Lung microvascular endothelial cell (primary cell): ENCODE results near the gene CTCF. TPM values are rescaled to one million over a fixed set of nuclear protein-coding genes. Genes with fewer than 3 reads are reported as not detected.

Experiments
- DNase-seq, 2 donors: peaks; one replicate each; pipeline versions ENCODE4 v3.0.0 to v3.0.0-alpha.2; 2010; ENCODE audit warnings: low read depth in 2 of 2
- total RNA-seq: library from RNA; depleted of rRNA; stranded (reverse); fragments of >200 nt; gene quantifications from 2 replicates; pipeline ENCODE4 v1.2.1, GENCODE V29; 2014

CTCF gene
- total RNA-seq, 1 donor from 2014 or later = 24.8 TPM

DNA sequence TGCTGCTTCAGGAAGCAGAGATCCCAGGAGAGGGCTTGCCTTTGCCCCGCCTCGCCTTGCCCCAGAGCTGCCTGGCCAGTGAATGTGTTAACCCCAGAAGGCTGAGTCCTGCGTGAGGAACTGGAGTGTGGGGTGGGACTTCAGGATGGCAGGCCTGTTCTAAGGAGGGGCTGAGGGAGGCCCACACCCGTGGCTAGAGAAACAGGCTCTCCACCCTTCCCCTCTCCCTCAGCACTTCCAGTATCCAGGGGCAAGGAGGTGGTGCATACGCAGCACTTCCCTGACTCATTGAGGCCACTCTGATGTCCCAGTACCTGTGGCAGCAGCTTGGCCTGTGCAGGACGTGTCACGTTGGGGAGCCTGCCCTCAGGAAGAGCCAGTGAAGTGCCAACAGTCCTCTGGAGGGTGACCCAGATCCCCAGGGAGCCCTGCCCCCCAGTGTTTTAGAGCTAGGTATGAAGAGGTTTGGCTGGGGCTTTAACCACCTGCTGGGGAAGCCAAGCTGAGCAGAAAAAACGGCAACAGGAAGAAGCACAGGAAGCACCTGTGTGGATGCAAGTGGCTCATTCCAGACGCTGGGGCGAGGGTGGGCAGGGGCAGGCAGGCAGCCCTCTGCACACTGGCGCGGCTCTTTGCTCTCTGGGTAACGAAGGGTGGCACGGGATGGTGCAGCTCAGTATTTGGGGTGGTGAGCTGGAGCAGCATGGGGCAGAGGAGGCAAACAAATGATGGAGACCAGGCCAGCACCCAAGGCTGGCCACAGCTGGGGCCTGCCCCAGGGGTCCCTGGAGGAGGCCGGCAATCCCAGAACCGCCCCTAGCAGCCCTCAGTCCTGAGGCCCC is 14.7 kb upstream of the CTCF start:
- peak; percentile 67 to 88 for DNase-seq

DNA sequence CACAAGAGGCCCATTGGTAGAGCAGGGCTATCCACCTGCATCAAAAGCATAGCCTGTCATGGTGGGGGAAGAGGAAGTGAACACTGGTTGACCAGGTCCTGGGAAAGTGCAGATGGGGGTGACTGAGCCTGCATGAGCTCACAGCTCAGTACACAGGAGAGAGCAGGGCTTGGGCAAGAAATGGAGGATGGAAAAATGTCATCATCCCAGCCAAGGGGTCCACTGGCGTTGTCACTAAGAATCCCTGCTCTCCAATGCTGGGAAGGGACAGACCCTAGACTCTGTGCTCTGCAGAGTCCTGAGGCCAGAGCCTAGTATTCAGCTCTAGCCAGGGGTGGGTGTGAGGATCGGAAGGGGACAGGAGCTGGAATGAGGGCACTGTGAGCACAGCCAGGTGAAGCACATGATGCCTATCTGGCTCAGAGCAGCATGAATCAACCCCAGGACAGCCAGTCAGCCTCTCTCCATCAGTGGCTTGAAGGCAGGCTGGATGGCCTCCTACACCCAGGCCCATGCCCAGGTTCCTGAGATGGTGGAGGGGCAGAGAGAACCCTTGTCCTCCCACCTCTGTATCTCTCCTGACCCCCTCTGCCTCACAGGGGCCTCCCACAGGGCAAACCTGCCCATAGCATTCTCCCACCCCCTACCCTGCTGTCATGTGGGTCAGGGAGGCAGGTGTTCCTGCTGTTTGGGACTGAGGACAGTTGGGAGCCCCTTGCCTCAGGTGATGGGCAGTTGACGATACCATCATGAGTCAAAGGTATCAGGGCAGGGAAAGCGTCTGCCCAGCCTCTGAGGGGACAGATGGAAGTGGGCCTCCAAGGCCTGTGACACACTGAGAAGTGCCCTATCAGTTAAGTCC is 13.8 kb upstream of the CTCF start:
- DNase-seq = peak; percentile 60 to 87

DNA sequence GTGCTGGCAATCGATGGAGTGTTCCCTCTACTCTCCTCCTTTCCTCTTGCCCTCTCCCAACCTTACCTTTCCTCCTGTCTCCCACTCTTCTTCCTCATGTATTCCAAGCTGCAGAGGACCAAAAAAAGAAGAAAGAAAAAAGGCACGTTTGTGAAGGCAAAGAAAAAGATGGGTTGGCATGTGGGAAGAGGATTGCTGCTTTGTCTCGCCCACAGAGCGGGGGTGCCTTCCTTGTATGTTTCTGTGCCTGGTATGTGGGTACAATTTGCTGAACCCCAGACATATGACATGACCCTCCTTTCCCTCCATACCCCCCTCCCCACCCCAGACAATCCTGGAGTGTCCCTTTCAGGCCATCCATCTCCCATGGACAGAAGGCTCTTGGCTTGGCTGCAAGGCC is 13.1 kb upstream of the CTCF start:
- no peak for DNase-seq

DNA sequence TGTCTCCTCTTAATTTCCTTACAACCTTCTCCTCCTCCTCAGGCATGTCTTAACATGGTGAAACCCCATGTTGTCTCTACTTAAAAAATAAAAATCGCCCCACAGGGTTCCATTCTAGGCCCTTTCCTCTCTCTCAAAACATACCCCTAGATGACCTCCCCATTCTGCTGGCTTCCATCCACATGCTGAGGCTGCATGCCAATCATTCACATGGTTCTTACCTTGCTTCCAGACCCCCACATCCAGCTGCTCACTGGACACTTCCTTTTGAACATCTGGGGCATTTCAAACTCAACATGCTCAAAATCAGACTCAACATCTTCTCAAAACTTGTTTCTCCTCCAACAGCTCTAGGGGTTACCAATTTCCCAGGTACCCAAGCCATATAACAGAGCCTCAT is 12.4 kb upstream of the CTCF start:
- DNase-seq = no peak

DNA sequence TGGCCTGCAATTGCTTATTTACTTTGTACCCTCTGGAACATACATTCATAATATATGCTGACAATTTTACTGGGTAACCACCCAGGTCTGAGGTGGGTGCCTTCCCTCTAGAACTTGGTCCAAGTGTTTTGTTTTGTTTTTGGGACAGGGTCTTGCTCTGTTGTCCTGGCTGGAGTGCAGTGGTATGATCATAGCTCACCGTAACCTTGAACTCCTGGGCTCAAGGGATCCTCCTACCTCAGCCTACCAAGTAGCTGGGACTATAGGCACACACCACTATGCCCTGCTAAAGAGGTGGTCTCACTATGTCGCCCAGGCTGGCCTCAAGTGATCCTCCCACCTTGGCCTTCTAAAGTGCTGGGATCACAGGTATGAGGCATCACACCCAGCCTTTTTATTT is 11.2 kb upstream of the CTCF start:
- no peak for DNase-seq

DNA sequence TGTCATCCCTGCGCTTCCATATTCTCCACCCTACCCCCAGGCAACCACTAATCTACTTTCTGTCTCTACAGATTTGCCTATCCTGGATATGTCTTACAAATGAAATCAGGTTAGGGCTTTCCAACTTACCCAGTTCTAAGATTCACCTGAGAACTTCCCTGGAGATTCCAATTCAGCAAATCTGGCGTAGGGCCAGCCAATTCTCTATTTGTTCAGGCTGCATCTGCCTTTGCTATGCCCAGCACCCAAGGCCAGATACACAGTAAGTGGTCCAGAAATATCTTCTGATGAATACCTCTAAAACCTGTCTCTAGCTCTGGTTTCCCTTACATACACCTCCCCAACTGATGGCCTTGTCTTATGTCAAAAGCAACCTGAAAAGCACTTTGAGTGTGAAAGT is 10.4 kb upstream of the CTCF start:
- no peak for DNase-seq

DNA sequence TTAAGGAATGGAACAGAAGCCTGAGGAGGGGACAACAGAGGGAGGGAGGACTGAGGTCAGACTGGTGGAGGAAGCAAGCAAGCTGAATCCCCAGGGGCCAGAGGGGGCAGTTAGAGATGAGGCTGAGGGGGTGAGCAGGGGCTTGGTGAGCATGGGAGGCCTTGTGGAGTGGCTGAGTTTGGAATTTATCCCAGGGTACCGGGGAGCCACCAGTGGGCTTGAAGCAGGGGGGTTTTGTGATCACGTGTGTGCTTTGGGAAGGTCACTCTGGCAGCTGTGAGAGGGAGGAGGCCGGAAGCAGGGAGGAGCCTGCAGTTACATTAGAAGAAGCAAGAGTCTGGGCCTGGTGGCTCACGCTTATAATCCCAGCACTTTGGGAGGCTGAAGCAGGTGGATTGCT is 9.8 kb upstream of the CTCF start:
- no peak for DNase-seq

DNA sequence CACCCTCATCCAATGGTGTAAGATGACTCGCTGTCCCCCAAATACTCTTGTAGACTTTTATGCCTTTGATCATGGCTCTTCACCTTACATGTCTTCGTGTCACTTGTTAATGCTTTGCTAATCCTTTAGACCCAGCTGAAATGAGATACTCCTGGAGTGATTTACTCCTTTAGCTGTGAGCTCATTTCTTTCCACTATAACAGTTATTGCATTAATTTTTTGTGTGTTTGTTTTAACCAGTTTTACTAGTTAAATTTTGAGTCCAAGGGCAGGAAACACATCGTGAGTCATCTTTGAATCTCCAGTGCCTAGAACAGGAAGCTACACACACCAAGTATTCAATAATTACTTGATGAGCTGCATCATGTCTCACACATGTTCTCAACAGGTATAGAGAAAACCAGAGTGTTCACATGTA is 6.5 kb upstream of the CTCF start:
- peak in 1 of 2 donors; percentile 82 for DNase-seq

DNA sequence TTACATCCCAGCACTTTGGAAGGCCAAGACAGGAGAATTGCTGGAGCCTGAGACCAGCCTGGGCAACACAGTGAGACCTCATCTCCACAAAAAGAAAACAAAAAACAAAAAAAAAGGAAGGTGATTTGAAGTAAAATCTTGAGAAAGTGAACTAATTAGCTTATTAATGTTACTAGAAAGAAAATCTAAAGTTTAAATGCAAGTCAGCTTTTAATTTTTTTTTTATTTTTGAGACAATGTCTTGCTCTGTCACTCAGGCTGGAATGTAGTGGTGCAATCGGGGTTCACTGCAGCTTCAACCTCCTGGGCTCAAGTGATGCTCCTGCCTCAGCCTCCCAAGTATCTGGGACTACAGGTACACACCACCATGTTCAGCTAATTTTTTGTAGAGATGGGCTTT is 3.5 kb upstream of the CTCF start:
- no peak for DNase-seq

DNA sequence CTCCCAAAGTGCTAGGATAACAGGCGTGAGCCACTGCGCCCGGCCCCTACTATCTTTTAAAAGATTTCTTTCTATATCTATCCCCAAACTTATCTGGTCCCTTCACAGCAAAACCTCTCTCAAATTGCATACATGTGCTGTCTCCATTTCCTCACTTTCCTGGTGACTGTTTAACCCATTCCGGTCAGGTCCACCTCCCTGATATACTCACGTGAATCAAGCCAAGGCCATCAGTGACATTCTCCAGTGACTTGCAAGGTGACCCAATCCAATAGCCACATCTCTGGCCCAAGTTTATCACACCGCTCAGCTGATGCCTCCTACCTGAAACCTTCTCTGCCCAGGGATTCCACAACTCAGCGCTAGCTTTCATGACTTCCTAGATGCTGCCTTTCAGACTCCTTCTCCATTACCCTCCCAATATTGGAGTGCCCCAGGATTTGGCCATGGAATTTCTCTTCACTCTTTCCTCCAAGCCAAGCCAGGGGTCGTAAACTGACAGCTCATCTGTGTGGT is 1.4 kb upstream of the CTCF start:
- no peak for DNase-seq

DNA sequence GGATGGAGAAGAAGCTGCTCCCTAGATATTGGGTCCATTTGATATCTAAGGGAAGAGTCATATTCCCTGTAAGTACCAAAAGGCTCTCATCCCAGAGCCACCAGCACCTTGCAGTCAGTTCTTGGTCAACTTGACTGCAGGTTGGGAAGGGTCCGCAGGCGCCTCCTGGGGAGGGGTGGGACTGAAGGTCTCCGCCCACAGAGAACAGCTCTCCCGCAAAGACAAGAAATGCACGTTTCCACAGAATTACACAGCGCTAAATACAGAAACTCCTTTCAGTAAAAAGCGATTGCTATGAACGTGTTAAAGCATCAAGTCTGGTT is 864 bp upstream of the CTCF start:
- no peak for DNase-seq

DNA sequence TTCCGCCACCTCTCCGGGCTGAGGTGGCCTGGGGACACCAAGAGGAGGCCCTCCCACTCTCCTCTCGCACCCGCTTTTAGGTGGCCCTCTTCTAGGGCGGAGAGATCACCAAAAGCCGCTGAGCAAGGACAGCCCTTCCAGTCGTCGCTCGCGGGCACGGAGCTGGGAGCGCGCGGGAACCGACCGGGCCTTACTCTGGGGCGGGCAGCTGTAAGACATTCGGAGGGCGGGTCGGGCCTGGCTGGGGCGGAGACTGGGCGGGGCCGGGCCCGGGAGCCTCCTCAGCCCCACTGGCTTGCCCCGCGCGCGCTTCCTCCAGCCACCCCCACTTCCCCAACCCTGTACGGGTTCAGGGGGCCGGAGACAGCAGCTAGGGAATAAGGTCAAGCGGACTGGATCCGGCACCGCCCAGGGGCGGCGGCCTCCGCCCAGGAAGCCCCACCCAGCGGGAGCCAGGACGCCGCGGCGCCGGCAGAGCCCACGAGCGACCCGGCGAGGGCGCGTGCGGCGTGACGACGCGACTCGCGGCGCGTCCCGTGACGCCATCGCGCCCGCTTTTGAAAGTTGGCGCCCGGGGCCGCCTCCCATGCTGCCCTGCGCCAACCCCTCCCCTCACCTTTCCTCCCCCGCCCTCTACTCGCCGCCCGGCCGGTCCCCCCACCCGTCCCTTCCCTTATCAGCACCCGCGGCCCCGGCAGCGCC is 351 bp upstream of the CTCF start:
- DNase-seq = peak; percentile 98

DNA sequence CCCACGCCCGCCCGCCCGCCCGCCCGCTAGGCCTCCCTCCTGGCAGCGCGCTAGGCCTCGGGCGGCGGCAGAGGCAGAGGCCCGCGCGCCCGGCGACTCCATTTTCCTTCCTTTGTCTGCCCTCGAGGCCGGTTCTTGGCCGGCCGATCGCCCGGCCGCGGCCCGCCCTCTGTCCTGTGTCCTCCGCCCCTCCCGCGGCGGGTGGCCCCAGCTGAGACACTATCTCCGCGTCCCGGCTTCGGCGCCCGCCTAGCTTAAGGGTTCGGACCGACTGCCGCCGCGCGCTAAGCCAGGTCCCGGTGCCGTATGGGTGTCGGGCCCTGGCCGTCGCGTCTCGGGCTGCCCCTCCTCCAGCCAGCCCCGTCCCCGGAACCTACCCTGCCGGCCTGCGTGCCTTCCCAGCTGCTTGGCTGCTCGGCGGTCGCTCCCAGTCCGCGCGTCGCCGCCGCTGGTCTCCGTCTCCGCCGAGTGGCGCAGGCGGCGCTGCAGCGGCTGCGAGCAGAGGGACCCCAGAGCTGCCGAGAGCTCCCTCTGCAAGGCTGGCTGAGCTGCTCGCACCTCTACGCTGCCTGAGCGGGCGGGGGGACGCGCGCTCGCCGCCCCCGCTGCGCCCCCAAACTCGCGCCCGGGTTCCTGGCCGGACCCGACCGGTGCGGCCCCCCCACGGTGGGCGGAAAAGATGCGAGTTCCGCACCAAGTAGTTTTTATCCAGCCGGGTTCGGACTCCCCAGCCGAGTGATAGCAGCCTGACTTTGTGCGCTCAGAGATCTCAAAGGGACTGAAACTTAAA is 787 bp downstream of the CTCF start:
- DNase-seq = peak; percentile 71 to 73

DNA sequence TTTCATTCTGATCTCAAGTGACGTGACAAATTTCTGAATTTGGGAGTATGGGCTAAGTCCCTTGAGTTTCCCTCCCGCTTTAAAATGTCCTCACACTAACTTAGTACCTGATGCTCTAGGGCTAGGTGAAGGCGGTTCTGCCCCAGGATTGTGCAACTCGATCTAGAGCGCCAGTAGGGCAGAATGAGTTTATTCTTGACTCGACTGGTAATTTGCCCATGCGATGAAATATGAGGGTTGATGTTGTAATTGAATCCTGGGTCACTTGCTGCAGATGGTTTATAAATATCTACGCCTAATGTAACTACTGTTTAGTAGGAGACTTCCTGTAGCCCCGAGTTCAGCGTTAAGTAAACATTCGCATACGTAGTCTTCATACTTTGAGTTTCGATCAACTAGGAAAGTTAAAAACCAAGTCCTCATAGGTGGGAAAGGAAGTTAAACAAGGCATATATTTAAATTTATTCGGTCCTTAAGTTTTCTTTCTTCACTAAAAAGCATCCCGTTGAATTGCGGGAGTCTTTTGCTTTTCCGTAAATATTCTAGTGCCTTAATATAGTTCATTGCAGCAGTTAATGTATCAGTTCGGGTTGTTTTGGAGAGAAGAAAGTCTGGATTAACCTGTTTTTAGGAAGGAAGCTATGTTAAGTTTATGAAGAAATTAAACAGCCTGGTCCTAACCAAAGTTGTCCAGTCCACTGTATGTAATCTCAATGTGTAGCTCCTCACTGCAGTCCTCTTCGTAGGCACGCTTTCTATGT is 1.6 kb downstream of the CTCF start:
- DNase-seq = peak; percentile 42 to 64

DNA sequence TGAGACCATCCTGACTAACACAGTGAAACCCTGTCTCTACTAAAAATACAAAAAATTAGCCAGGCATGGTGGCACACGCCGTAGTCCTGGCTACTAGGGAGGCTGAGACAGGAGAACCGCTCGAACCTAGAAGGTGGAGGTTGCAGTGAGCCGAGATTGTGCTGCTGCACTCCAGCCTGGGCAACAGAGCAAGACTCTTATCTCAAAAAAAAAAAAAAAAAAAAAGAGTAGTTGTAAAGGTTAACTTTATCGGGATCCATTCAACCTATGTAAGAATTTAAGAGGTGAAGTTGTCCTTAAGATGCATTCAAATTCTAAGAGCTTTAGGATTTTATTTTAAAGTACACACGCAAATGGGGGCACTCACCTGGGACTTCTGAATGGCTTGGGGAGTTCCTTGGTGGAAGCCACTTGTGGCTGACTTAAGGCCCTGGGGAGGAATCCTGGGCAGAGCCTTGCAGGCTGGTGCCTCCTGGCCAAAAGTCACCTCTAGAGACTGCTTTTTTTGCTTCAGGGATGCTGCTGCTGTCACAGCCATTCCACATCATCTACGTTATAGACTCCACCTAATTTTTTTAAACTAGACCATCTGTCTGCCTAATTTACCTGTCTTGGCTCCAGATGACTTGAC is 3.3 kb downstream of the CTCF start:
- DNase-seq = no peak

DNA sequence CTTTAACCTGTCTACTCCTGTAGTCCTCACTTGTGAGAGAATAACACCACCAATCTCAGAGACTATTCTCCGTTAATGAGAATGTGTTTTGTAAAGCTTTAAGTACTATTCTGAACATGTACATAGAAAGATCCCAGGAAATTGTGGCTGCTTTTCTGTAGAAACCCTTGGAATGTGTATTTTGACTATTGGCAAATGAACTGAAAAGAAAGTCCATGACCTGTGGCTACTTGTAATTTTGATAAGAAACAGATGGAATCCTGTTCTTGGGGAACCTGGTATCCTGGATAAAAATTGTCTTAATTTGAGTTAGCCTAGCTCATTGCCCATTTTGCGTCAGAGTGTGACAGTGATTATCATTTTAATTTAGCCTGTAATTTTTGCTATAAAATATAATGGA is 9.1 kb downstream of the CTCF start:
- DNase-seq = no peak

DNA sequence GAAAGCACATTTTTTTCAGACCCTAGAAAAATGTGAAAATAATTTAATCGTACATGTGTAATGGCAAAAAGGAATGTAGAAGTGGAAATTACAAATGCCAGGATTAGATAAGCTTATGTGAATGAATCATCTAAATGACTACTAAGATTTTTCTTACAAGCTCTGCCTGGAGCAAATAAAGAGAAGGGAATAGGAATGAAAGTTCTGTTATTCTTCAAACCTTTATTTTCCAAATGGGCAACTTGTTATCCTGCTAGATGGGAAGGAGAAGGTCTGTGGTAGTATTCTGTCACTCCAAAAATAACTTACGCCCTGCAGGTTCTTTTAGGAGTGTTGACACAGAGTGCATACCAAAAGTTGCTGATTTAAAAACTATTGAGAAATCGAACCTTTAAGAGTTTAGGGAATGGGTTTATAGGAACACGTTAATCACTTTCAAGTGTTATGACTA is 9.7 kb downstream of the CTCF start:
- DNase-seq = no peak

DNA sequence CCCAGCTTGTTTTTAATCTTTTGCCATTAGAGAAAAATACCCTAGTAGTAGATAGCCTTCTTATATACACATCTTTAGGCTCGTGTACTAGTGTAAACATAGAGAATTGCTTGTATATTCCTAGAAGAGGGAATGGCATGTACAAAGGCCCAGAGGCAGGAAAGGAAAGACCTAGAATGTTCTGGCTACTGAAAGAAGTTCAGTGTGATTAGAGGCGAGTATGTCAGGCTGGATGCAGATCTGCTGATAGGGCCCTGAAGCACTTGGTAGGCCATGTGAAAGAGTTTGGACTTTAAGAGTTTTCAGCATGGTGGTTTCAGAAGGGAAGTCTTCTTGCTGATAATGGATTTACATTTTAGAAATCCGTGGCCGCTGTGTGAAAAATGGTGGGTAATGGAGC is 17.4 kb downstream of the CTCF start:
- DNase-seq = no peak

DNA sequence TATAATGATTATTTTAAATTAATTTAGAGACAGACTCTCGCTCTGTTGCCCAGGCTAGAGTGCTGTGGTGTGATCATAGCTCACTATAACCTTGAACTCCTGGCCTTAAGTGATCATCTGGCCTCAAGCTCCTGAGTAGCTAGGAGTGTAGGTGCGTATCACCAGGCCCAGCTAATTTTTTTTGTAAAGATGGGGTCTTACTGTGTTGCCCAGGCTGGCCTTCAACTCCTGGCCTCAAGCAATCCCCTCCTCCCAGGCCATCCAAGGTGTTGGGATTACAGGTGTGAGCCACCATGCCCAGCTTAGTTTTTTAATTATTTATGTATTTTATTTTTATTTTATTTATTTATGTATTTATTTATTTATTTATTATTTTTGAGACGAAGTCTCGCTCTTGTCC is 17.9 kb downstream of the CTCF start:
- DNase-seq = no peak

DNA sequence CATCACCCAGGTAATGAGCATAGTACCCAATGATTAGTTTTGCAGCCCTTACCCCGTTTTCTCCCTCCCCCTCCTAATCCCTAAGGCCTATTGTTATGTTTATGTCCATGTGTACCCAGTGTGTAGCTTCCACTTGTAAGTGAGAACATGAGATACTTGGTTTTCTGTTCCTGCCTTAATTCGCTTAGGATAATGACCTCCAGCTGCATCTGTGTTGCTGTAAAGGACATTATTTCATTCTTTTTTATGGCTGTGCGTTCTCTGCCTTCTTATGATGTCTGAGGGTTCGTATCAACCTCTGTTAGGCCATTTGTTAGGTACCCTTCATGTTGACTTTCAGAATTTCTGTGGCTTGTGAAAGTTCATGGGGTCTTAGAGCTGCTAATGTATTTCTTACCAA is 31.0 kb downstream of the CTCF start:
- DNase-seq = no peak
